ENCODE measurements around the gene EXO5.
"Not testable (repeated sequence)": the region's sequence is repeated elsewhere in the genome, so short reads cannot be mapped to it uniquely, and the experiment has no call there.

The EXO5 gene

GRCh38 chr1:40554807-40555206 is 46.2 kb downstream of the EXO5 start:
- DNase-seq, result not testable (repeated sequence)

GRCh38 chr1:40556121-40556520 is 47.6 kb downstream of the EXO5 start:
- no peak for DNase-seq

GRCh38 chr1:40558241-40558640 is 49.7 kb downstream of the EXO5 start:
- DNase-seq, result not testable (repeated sequence)

GRCh38 chr1:40562185-40562584 is 53.6 kb downstream of the EXO5 start:
- no peak for DNase-seq

- DNase-seq, result no peak
Measured at GRCh38 chr1:40563266-40563665, 54.7 kb downstream of the EXO5 start.

GRCh38 chr1:40564506-40564905 is 55.9 kb downstream of the EXO5 start:
- DNase-seq, result no peak

GRCh38 chr1:40564913-40565312 is 56.3 kb downstream of the EXO5 start:
- DNase-seq, result no peak
